Measurements from ENCODE around the gene JMJD1C.
"Not testable (repeated sequence)": the region's sequence is repeated elsewhere in the genome, so short reads cannot be mapped to it uniquely, and the experiment has no call there.

The JMJD1C gene

DNA sequence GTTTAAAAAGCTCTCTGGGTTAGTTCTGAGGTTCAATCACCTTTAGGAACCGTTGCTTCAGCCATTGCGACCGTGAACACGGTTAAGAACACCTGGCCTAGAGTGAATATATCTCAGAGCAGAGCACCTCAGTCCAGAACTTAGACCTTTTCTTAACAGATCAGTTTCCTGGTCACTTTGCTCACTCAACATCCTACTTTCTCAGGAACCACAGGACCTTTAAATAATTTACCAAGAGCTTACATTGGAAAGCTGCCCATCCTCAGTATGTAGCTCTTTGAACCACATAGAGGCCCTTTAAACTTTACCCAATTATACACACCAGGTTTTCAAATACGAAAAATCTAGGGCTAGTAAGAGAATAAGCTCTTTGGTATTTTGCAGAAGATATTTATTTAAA, 179.4 kb downstream of the JMJD1C start:
- DNase-seq, result no peak

DNA sequence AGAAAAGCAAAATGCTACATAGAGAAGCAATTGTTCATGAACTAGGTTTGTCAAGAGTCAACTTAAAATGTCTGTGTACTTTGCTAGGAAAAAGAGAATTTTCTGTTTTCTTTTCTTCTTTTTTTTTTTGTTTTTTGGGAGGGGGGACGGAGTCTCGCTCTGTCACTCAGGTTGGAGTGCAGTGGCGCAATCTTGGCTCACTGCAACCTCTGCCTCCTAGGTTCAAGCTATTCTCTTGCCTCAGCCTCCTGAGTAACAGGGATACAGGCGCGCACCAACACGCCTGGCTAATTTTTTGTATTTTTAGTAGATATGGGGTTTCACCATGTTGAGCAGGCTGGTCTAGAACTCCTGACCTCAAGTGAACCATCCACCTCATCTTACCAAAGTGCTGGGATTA, 181.9 kb downstream of the JMJD1C start:
- not testable (repeated sequence) for DNase-seq

DNA sequence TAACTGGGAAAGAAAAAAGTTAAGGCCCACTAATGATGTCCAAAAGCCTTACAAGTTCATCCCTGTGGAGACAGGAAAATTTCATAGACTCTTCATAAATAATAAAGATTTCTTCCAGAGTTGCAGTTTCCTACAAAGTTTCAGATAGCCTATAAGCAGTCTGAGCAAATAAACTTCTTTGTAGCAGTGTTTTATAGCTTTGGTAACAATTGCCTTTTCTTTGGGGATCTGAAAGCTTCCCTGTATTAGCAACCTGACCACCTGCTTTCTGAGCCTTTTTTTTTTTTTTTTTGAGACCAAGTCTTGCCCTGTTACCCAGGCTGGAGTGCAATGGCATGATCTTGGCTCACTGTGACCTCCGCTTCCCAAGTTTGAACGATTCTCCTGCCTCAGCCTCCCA, 182.7 kb downstream of the JMJD1C start:
- DNase-seq, result no peak

DNA sequence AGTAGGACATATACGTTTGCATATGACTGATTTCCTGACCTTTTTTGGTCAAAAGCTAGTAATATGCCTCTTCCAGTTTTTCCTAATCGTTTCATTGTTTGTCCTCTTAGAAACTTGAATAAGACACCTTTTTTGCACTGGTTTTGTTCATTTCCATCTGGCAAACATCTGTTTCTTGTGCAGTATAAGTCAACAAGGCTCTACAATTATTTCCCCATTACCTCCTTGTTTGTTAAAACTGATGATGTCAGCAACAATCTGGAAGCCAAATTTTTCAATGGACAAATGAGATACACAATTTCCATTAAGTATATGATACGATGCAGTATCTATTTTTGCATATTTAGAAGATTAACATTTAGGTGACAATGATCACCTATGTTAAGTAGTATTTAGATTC, 183.8 kb downstream of the JMJD1C start:
- no peak for DNase-seq

DNA sequence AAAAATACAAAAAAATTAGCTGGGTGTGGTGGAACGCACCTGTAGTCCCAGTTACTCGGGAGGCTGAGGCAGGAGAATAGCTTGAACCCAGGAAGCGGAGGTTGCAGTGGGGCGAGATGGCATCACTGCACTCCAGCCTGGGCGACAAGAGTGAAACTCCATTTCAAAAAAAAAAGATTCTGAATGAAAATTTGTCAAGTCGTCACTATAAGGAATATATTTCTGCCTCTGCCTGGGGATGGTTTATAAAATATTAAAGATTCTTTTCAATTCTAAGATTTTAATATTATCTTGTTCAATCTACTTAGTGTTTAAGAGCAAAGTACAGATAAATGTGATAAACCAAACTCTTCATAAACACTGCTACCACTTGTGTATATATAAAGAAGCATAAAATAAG, 185.4 kb downstream of the JMJD1C start:
- no peak for DNase-seq

DNA sequence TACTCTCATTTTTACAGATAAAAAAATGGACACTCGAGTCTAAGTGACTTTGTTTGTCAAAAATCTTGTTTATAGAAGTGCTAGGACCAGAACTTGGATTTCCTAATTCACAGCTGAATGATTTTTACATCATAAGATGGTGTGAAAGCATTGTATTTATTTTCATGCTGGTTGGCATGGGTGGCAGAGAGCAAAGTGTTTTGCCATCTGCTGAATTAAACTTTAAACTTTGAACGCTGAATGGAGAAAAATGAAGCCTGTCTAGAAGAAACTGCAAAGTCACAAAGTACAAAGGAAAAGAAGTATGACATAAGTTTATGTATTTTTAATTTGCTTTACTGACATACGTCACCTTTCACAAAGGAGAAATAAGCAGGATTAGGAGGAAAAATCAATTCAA, 190.7 kb downstream of the JMJD1C start:
- DNase-seq, result no peak

DNA sequence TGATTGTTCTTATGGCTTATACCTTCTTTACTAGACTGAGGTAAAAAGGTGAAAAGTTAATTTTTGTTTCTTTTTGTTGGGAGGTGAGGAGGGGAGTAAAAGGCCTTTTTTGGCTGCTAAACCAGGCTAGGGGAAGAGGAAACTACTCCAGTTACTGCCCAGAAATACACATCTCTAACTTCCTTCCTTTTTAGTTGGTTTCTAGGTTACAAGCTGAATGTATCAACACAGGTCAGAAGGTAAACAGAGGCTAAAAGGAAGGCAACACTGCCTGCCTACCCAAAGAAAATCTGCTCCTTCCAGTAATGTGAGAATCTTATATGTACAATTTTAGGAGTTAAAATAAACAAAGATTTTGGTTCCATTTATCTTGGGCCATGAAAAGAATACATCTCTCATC, 192.2 kb downstream of the JMJD1C start:
- DNase-seq, result no peak

DNA sequence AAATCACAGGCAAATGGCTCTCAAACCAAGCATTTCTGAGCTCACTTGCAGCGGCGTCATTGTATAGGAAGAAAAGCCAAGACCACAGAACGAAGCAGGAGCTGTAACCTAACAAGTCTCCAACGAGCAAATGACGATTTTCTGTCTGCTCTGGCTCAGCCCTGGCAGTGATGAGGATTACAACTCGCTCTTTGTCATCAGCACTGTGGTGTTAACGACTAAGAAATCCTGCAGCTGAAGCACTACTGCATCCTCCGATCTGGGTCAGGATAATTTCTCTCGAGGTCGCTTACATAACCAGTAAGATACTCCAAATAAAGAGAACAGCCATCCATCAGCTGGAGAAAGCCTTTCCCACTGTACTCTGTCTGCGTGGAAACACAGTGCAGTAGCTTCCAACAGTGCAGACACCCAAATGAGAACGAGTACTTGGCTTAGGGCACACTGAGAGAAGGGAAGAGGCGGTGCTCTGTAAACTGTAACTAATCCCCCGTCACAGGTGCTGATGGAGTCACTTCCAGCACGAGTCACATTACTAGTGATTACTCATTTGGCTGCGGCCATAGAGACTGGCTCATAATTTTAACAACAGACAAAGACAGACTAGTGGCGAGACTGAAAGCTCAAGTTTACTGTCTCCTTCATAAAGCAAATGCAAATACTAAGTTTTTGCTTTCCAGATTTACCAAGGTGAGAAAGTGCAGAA, 196.8 kb downstream of the JMJD1C start:
- peak; percentile 76 for DNase-seq

DNA sequence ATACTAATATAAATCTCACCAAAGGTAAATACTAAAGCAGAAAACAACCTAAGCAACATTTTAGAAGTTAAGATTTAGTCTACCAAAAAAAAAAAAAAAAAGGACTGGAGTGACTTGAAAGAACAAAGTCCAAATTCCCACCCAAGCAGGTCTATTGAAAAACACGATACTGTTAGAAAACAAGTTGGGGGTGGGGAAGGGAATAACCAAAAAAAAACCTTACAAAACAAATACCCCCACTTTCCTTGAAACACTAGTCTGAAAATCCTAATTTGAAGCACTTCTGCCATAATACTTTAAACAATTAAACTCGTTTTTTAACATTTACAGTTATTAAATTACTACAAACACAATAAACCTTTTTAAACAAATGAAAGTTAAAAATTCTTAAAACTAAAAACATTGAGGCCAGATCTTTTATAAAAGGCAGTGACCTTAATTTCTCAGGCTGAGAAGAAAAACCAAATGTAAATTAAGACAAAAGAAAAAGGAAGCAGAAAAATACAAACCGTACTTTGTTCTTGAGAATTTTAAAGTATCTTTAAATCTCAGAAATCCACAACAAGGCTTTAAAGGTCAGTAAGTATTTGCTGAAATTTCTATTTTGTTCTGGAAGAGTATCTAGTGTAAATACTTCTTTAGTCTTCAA, 197.5 kb downstream of the JMJD1C start:
- no peak for DNase-seq

DNA sequence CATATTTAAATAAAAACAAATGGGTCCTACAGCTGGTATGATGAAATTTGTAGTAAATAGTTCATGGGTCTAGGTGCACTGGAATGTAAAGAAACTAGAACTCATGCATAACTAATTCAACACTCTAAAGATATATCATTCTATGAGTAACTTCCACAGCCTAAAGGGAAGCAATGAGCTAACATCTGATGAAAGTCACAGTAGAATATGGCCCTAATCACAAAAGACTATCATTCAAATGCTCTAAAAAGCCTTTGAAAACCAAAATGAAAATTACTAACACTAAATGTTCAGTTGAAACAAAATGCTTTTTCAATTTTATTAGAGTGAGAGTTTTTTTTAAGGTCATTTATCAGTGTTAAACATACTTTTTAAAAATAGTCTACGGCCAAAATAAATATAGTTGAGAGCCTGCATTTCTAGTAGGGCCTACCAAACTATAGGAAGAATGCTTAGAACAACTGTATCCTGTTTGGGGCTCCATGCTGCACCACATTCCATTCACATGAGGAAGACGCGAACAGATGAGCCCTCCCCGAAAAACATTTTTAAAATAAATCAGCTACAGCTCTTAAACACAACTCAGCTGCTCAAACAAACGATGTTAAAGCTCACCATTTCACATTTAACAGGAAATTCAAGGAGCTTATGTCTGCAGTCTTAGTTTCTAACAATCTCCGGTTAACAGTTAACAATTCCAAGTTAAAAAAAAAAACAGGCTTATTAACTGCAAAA, 198.2 kb downstream of the JMJD1C start:
- DNase-seq, result no peak

DNA sequence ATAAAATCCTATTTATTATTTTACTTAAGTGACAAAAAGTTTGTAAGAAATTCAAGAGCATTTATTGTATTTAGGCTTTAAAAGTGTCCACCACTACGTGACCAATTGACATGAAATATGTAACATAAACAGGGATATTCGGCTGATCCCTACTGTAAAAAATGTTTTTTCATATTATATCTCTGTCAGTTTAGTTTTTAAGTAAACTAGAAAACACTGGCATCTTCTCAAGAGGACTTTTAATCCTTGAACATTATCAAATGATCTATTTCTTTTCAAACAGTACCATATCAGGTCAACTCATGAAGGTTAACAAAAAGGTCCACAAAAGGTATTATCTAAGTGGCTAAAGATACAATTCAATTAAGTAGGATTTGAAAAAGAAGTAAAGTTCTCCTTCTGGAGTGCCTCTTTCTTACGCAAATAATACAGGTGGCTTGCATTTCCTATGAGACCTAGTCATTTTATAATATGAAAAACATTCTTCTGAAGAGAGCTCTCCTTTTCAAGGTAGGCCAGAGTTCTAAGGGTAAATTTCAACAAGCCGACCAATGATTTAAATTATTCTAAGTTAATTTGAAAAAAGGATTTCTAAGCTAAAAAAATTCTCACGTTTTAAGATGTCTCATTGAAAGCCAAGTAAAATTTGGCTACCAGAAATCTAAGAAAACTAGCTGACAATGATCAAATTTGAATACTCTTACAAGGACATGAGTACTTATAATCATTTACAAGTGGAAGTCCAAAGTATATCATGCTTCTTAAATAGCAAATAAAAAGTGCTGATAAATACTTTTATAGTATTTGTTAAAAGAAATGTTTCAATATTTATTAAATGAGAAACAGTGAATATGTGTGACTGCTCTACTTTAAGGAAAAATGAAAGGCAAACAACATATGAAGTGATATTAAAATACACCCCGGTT, 199.1 kb downstream of the JMJD1C start:
- no peak for DNase-seq

DNA sequence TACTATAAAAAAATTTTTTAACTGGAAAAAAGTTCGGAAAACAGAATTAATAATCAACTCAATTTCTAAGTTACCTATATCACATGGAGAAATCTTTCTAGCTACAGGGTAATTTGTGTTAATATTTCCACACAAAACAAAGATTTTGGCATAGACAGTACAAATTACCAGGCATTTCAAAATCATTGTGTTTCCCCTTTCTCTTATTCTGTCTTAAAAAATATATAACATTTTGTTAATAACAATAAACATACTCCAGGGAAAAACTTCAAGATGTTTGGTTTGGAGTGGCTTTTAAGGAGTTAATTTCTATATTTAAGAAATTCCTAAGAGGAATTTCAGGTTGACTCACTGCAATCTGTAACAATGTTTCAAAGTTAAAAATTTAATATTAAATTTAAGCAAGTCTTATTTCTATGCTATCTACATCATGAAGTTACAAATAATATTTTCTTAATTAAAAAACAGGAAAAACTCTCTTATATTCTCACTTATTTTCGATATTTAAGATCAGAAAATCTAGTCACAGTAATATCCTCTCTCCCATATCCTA, 200.0 kb downstream of the JMJD1C start:
- no peak for DNase-seq

DNA sequence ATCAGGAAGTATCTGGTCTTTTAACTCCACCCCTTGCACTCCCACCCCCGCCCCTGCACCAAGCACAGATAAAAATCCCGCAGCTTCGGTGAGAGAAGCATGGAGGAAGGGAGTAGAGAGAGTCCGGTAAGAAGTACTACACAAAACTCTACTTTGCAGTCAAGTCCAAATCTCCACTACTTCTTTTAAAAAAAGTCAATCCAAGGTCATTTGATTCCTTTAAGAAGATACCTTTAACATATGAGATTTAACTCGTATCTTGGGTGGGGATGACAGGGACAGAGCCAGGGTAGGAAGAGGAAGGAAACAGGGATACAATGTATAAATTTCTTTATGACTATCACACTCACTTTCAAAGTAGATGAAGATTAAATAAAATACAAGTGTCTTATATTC, 200.6 kb downstream of the JMJD1C start:
- DNase-seq, result no peak

DNA sequence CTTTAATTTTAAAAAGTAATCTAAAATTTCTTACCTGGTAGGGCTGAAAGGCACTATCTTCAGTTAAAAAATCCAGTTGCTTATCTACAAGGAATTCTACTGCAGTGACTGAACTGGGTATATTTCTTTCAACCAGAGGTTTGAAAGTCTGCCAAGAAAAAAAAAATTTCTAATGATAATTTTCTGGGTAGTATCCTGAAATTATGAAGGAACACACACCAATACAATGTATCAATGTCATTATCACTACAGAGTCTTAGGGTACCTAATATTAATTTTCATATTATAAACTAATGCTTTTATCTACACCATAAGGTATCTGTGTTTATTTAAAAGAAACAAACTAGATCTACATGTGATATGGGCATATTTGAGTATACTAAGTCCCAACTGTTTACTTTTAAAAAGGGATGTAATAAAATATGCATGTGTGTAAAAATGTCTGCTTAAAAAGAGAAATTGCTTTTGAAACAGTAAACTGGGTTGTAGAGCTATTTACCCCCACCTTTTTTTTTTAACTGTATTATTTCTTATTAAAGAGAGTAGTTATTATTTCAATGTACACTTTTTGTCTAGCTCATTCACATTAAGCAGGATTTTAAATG, 201.1 kb downstream of the JMJD1C start:
- no peak for DNase-seq

DNA sequence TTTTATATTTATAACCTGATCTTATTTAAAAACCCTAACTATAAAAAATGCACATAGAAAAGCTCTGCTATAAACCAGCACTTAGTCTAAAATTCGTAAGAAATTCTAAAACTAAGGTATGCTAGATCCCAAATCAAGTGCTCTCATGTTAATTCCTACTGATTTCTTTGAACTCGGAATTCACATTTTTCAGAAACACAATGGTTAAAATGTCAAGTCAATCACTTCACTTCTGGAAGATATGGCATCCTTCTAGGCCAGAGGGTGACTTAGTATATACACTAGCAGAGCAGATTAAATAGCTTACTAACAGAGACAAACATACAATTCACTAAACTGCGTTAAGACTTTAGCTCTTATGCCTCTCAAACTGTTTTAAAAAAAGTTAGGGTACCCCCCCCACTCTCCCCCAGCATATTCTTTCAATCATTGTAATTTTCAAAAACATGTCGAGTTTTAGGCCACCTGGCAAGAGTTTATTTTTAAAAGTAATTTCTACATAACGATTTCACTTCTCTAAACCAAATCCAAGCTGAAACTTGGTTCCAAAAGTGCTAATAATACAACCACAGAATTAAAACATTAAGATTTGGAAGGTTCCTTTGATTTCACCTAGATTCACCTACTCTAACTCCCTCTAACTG, 203.2 kb downstream of the JMJD1C start:
- no peak for DNase-seq

DNA sequence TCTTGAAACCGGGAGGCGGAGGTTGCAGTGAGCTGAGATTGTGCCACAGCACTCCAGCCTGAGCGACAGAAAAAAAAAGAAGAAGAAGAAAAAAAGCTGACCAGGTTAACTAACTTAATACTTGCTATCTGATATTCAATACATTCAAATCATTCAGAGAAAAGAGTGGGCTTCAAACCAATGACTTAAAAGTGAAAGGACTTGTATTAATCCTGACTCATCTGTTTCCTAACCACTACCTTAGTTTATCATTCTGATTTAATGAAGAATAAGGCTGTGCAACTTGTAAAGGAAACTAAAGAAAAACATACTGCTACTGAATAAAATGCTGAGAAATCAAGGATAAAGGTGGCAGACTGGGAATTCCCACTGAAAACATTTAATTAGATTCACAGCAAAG, 204.3 kb downstream of the JMJD1C start:
- DNase-seq, result no peak

DNA sequence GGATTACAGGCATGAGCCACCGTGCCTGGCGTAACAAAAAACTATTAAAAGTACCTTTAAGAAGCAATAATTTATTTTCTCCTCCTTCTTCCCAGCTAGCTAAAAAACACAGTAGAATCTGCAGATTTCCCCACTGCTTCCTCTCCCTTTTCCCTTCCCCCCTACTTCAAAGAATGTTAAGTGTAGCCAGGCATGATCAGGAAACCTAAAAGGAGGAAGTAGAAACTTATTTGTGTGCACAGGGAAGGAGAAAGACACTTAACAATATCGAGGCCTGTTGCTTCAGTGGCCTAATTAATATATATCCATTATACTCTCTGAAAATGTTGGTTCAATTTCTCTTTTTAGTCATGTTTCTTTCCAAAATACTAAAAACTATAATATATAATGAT, 204.9 kb downstream of the JMJD1C start:
- no peak for DNase-seq

DNA sequence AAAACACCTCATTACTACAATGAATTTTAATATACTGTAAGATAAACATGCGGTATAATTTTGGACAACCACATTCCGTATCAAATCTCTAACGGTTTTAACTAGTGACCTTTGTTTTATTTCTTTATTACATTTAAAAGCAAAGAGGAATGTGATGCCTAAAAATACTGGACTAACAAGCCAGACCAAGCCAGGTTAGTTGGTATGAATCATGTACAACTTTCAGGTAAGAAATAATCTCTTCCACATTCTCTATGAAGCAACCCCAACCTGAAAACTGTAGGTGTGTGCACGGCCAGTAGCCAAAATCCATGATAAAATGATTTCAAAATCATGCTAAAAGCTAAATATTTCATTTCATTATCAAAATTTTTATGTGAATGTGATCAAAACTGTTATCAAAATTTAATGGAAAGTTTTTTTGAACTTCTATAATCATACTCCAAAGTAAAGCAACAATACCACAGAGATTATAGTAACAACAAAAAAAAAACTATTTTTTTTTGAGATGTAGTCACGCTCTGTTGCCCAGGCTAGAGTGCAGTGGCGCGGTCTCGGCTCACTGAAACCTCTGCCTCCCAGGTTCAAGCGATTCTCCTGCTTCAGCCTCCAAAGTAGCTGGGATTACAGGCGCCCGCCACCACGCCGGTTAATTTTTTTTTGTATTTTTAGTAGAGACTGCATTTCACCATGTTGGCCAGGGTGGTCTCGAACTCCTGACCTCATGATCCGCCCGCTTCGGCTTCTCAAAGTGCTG, 205.5 kb downstream of the JMJD1C start:
- no peak for DNase-seq

DNA sequence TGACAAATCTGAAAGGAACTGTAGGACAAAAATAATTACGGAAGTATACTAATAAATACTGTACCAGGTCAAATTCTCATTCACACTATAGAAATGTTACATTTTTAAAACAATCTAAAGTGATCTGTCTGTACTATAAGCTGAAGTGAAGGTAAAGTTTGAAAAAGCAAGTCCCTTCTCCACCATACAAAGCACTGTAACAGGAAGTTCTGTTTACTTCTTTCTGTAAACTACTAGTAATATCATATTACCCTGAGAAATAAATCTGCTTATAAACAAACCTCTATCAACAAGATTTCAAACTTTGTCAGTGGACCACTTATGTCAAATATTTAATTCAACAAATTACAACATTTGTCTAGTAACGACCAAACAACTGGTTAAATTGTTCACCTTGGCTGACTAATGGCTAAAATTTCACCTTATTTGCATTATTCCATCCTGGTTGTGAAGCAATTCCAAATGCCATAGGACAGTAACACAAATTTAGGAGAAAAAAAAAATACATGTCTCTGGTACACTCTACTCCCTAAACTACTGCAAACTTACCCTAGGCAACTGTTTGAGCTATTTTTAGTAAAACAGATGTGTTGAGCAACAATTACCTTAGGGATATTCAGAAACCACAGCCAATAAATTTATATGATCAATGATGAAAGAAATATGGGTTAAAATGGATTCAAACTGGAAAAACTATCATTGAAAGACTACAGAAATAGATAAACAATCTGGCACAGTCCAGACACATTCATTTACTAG, 206.7 kb downstream of the JMJD1C start:
- no peak for DNase-seq

DNA sequence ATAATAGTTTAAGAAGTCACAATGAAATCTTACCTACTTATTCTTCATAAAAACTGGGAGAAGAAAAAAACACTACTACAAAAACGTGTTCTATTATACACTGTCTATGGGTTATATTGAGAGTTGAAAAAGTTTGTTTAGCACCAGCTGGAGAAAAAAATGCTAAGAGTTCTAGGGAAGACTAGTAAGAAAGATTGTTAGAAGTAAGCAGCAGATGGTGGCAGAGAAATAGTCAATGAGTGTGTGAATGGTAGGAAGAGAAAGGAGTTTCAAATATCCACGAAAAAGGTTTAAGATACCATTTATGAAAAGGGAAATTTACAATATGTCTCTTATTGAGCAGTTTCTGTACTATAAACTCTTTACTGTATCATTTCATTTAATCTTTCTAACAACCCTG, 208.0 kb downstream of the JMJD1C start:
- no peak for DNase-seq
